Activated CD8-positive, alpha-beta T cell treated with anti-CD3 and anti-CD28 coated beads for 36 hours (primary cell): ENCODE measurements around the gene RNF14. TPM values are rescaled to one million over a fixed set of nuclear protein-coding genes. Genes with fewer than 3 reads are reported as not detected.

Experiments
- ATAC-seq: fragments of 200-7000 bp; cut with Tn5 transposase; one replicate; pipeline ENCODE4 v1.10.0; 2021; ENCODE audit warnings: mild to moderate bottlenecking, moderate library complexity
- CTCF ChIA-PET: fragments of 350-600 bp; sonication (Branson Sonifier 250); formaldehyde crosslinking; loops from one replicate; lab custom pipeline; 2021; ENCODE audit warnings: antibody characterized with exemption; lab: Charles Lee
- POLR2A ChIA-PET: fragments of 350-600 bp; sonication (Branson Sonifier 250); formaldehyde crosslinking; loops from one replicate; lab custom pipeline; 2021; ENCODE audit warnings: antibody characterized with exemption; lab: Charles Lee
- DNase-seq: peaks from one replicate; pipeline ENCODE4 v3.0.0-alpha.2; 2020
- H3K27ac Mint-ChIP-seq: one replicate; pipeline ENCODE4 v1.8.0; 2021; ENCODE audit warnings: mild to moderate bottlenecking, mixed read lengths
- H3K27me3 Mint-ChIP-seq: one replicate; pipeline ENCODE4 v1.8.0; 2021; ENCODE audit warnings: mixed read lengths
- H3K36me3 Mint-ChIP-seq: one replicate; pipeline ENCODE4 v1.8.0; 2021; ENCODE audit warnings: low read depth, mixed read lengths
- H3K4me1 Mint-ChIP-seq: one replicate; pipeline ENCODE4 v1.8.0; 2021; ENCODE audit warnings: low read depth, mixed read lengths
- H3K4me3 Mint-ChIP-seq: one replicate; pipeline ENCODE4 v1.8.0; 2021; ENCODE audit warnings: mild to moderate bottlenecking, moderate library complexity, mixed read lengths
- H3K9me3 Mint-ChIP-seq: one replicate; pipeline ENCODE4 v1.8.0; 2021; ENCODE audit warnings: mixed read lengths
- CTCF ChIP-seq: fragments of 200-600 bp; IDR thresholded peaks from one replicate; pipeline ENCODE4 v1.8.0; 2022; ENCODE audit warnings: antibody characterized with exemption, mild to moderate bottlenecking
- intact Hi-C: fragments of 100-400 bp; cut with micrococcal nuclease; formaldehyde crosslinking; loops from one replicate; pipeline ENCODE4 v1.10.0; 2022
- total RNA-seq, 2 experiments: library from RNA; stranded (reverse); gene quantifications; one replicate each; pipeline ENCODE4 v1.2.3, GENCODE V29; 2021

Gene RNF14
- total RNA-seq, 2 experiments from 2014 or later = 34.1 to 35.0 TPM

- Mint-ChIP-seq H3K36me3 (peaks cover 6% of the 10 kb centered on the region), H3K27ac (peak overlapping the region; percentile 64), H3K27me3 (no peaks in the 10 kb centered on the region), H3K4me1 (peaks cover 2% of the 10 kb centered on the region), H3K9me3 (no peaks in the 10 kb centered on the region), H3K4me3 (no peak overlapping the region)
- DNase-seq (no peak), ATAC-seq (peak; percentile 20)
- intact Hi-C loops = no loop called here
- POLR2A ChIA-PET = interaction anchor here (0.9 to 2.0 kb wide), 2 partner anchors 29 to 63 kb away, joined by 3 to 5 read pairs; partner anchors contain the start of gene RNF14
- CTCF ChIA-PET = interaction anchor here (0.8 to 11.0 kb wide), 6 partner anchors 16 to 276 kb away, joined by 3 to 92 read pairs (median 5); partner anchors contain the start of gene DELE1
- no peak for TF ChIP-seq CTCF
These were observed 28.1 kb upstream of the RNF14 start for GRCh38 chr5:141940695-141941271.

GRCh38 chr5:141941307-141941706, 27.6 kb upstream of the RNF14 start:
- TF ChIP-seq CTCF = no peak
- Mint-ChIP-seq H3K4me3 (no peak overlapping the region), H3K4me1 (peaks cover 2% of the 10 kb centered on the region), H3K27me3 (no peaks in the 10 kb centered on the region), H3K9me3 (no peaks in the 10 kb centered on the region), H3K36me3 (peaks cover 3% of the 10 kb centered on the region), H3K27ac (peak overlapping the region; percentile 64)
- POLR2A ChIA-PET = interaction anchor here (0.9 to 2.5 kb wide), 3 partner anchors 19 to 64 kb away, joined by 3 to 9 read pairs (median 5); partner anchors contain the start of gene RNF14
- intact Hi-C loops = no loop called here
- CTCF ChIA-PET = interaction anchor here (1.0 to 11.0 kb wide), 5 partner anchors 16 to 276 kb away, joined by 4 to 92 read pairs (median 6); partner anchors contain the start of gene DELE1
- ATAC-seq (no peak), DNase-seq (no peak)

GRCh38 chr5:141941779-141942178, 27.1 kb upstream of the RNF14 start:
- H3K27ac Mint-ChIP-seq = peak overlapping the region; percentile 12
- POLR2A ChIA-PET = interaction anchor here (2.5 kb wide), 1 partner anchor 18 kb away, joined by 9 read pairs; no protein-coding TSS in a partner anchor
- H3K4me1 Mint-ChIP-seq = peaks cover 2% of the 10 kb centered on the region
- peaks cover 3% of the 10 kb centered on the region for H3K36me3 Mint-ChIP-seq
- no peak for TF ChIP-seq CTCF
- DNase-seq (no peak), ATAC-seq (no peak)
- no peaks in the 10 kb centered on the region for H3K27me3 Mint-ChIP-seq
- CTCF ChIA-PET = interaction anchor here (0.7 to 11.0 kb wide), 5 partner anchors 15 to 277 kb away, joined by 4 to 92 read pairs (median 4); no protein-coding TSS in a partner anchor
- no peaks in the 10 kb centered on the region for H3K9me3 Mint-ChIP-seq
- intact Hi-C loops = no loop called here
- H3K4me3 Mint-ChIP-seq = no peak overlapping the region

GRCh38 chr5:141942185-141942857, 26.6 kb upstream of the RNF14 start:
- H3K36me3 Mint-ChIP-seq = peaks cover 3% of the 10 kb centered on the region
- H3K9me3 Mint-ChIP-seq = no peaks in the 10 kb centered on the region
- no peak overlapping the region for H3K4me3 Mint-ChIP-seq
- peak overlapping the region; percentile 40 for H3K27ac Mint-ChIP-seq
- peaks cover 2% of the 10 kb centered on the region for H3K4me1 Mint-ChIP-seq
- ChIA-PET CTCF (interaction anchor here (0.7 to 11.0 kb wide), 6 partner anchors 8 to 277 kb away, joined by 3 to 92 read pairs (median 6); no protein-coding TSS in a partner anchor), POLR2A (interaction anchor here (1.5 to 2.5 kb wide), 2 partner anchors 10 to 18 kb away, joined by 5 to 9 read pairs; no protein-coding TSS in a partner anchor)
- no peak for TF ChIP-seq CTCF
- intact Hi-C loops = no loop called here
- no peaks in the 10 kb centered on the region for H3K27me3 Mint-ChIP-seq
- DNase-seq (no peak), ATAC-seq (no peak)
